ENCODE results near the gene BARD1.

- TF ChIP-seq CTCF (conservative IDR thresholded peaks at IDR 0.05 in 1 of 2, IDR thresholded peaks at IDR 0.05 in 1 of 2; ENCODE audit: extremely low read depth in 1 of 2, insufficient read depth in 1 of 2, low read depth in 1 of 2, low read length in 2 of 2) (no peak), EZH2 (IDR thresholded peaks at IDR 0.05; ENCODE audit: borderline replicate concordance, low read length) (no peak)
Measured at GRCh38 chr2:214724741-214725140, 84.7 kb downstream of the BARD1 start.
